Lower leg skin (tissue), 3 donors: ENCODE results near the gene SRPK3.

Experiments
- POLR2A ChIP-seq, 2 donors: fragments of 450-650 bp; IDR thresholded peaks; one replicate each; pipeline ENCODE4 v1.6.1; 2016 to 2017; ENCODE audit warnings: antibody characterized with exemption in 2 of 2, mild to moderate bottlenecking in 1 of 2, moderate library complexity in 1 of 2
- TF ChIP-seq, protein P1 (sequence below), 3 donors: fragments of 450-650 bp; IDR thresholded peaks; one replicate each; pipeline ENCODE4 v1.5.1; 2016; ENCODE audit warnings: antibody characterized with exemption in 3 of 3, mild to moderate bottlenecking in 3 of 3, moderate library complexity in 2 of 3

DNA sequence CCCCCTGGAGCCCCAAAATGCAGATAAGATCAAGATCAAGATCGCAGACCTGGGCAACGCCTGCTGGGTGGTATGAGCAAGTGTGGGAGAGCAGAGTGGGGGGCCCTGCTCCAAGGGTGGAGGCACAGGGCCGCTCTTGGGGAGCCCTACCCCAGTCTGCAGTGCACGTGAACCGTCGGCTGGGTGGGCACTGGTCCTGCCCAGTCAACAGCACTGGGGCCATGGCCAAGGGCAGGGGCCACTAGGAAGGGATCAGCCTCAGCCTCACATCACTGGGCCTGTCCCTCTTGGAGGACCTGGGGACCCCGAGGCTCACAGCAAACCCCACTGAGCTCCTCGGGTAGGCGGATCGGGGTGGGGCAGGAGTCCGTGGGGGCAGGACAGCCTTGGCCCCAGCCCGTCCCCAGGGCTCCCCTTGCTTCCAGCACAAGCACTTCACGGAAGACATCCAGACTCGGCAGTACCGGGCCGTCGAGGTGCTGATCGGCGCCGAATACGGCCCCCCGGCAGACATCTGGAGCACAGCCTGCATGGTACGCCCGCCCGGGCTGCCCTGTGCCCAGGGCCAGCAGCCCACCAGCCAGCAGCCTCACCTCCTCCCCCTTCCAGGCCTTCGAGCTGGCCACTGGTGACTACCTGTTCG lies 3.6 kb downstream of the SRPK3 start:
- TF ChIP-seq, protein P1, sequence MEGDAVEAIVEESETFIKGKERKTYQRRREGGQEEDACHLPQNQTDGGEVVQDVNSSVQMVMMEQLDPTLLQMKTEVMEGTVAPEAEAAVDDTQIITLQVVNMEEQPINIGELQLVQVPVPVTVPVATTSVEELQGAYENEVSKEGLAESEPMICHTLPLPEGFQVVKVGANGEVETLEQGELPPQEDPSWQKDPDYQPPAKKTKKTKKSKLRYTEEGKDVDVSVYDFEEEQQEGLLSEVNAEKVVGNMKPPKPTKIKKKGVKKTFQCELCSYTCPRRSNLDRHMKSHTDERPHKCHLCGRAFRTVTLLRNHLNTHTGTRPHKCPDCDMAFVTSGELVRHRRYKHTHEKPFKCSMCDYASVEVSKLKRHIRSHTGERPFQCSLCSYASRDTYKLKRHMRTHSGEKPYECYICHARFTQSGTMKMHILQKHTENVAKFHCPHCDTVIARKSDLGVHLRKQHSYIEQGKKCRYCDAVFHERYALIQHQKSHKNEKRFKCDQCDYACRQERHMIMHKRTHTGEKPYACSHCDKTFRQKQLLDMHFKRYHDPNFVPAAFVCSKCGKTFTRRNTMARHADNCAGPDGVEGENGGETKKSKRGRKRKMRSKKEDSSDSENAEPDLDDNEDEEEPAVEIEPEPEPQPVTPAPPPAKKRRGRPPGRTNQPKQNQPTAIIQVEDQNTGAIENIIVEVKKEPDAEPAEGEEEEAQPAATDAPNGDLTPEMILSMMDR (IDR thresholded peaks at IDR 0.05) = no peak
- TF ChIP-seq POLR2A (IDR thresholded peaks at IDR 0.05) = no peak
